Measurements from ENCODE around the gene CST9.
A peak's percentile ranks its signal among the peaks of the same experiment; 100 is the strongest.
"Not testable (repeated sequence)": the region's sequence is repeated elsewhere in the genome, so short reads cannot be mapped to it uniquely, and the experiment has no call there.

Gene CST9

GRCh38 chr20:23623666-23624323, 18.1 kb upstream of the CST9 start:
- DNase-seq, result no peak

GRCh38 chr20:23622839-23623343, 17.2 kb upstream of the CST9 start:
- DNase-seq, result no peak

GRCh38 chr20:23622401-23622800, 16.7 kb upstream of the CST9 start:
- DNase-seq, result not testable (repeated sequence)

GRCh38 chr20:23620670-23621386, 15.1 kb upstream of the CST9 start:
- not testable (repeated sequence) for DNase-seq

GRCh38 chr20:23614163-23614562, 8.4 kb upstream of the CST9 start:
- no peak for DNase-seq

- no peak for DNase-seq
Observed at GRCh38 chr20:23613676-23614075, 8.0 kb upstream of the CST9 start.

GRCh38 chr20:23612396-23612795, 6.7 kb upstream of the CST9 start:
- DNase-seq, result no peak

- DNase-seq, result no peak
Observed at GRCh38 chr20:23609486-23610109, 3.9 kb upstream of the CST9 start.

GRCh38 chr20:23608251-23608846, 2.6 kb upstream of the CST9 start:
- no peak for DNase-seq

- DNase-seq, result no peak
Observed at GRCh38 chr20:23607497-23608245, 2.0 kb upstream of the CST9 start.

- peak; percentile 34 for DNase-seq
Observed at GRCh38 chr20:23606652-23607049, 934 bp upstream of the CST9 start.

- DNase-seq, result no peak
Observed at GRCh38 chr20:23604306-23604705, 1.4 kb downstream of the CST9 start.

- no peak for DNase-seq
Observed at GRCh38 chr20:23603321-23603720, 2.4 kb downstream of the CST9 start.

GRCh38 chr20:23602699-23603098, 3.0 kb downstream of the CST9 start:
- DNase-seq, result no peak

GRCh38 chr20:23602241-23602640, 3.5 kb downstream of the CST9 start:
- no peak for DNase-seq

- DNase-seq, result no peak
Observed at GRCh38 chr20:23601715-23602114, 4.0 kb downstream of the CST9 start.

- DNase-seq, result no peak
Observed at GRCh38 chr20:23598481-23598880, 7.2 kb downstream of the CST9 start.

GRCh38 chr20:23596579-23597250, 9.0 kb downstream of the CST9 start:
- no peak for DNase-seq

GRCh38 chr20:23595941-23596340, 9.8 kb downstream of the CST9 start:
- DNase-seq, result no peak

- no peak for DNase-seq
Observed at GRCh38 chr20:23588434-23589403, 17.0 kb downstream of the CST9 start.

- no peak for DNase-seq
Observed at GRCh38 chr20:23587631-23588030, 18.1 kb downstream of the CST9 start.

Data from central memory CD4-positive, alpha-beta T cell (primary cell).